SU-DHL-6 (cell line): ENCODE results near the gene IL20.

Experiments
- CTCF ChIP-seq: fragments of 200-600 bp; sonication (generic); IDR thresholded peaks from one replicate; pipeline ENCODE4 v1.5.1; 2017; ENCODE audit warnings: antibody characterized with exemption, mild to moderate bottlenecking, low read length, moderate library complexity; ENCODE audit not compliant: insufficient read depth, poor library complexity, severe bottlenecking
- EZH2phosphoT487 ChIP-seq: fragments of 200-600 bp; sonication (generic), shearing (Covaris generic); conservative IDR thresholded peaks from 2 replicates; pipeline ENCODE4 v1.6.1; 2018; ENCODE audit warnings: mild to moderate bottlenecking, antibody characterized with exemption, low read length, moderate library complexity, mixed read lengths

- no peak for TF ChIP-seq CTCF
- TF ChIP-seq EZH2phosphoT487 = no peak
Measured at GRCh38 chr1:206835186-206835585, 30.2 kb upstream of the IL20 start.
